Stimulated activated CD8-positive, alpha-beta memory T cell treated with anti-CD3 and anti-CD28 coated beads, Interleukin-2, amount 100 ng/mL, for 48 hours (primary cell): ENCODE results near the gene GPD1L.

Source experiments
- DNase-seq, 2 donors: peaks; one replicate each; pipeline ENCODE4 v3.0.0-alpha.2; 2020; ENCODE audit warnings: low read depth in 2 of 2

Gene GPD1L

GRCh38 chr3:32136703-32137102 is 30.3 kb downstream of the GPD1L start:
- DNase-seq, result no peak

- DNase-seq, result no peak
Measured at GRCh38 chr3:32137870-32138269, 31.4 kb downstream of the GPD1L start.

GRCh38 chr3:32138545-32139104 is 32.2 kb downstream of the GPD1L start:
- DNase-seq, result no peak

GRCh38 chr3:32140943-32141342 is 34.5 kb downstream of the GPD1L start:
- DNase-seq, result no peak

GRCh38 chr3:32143849-32144757 is 37.7 kb downstream of the GPD1L start:
- no peak for DNase-seq

- no peak for DNase-seq
Measured at GRCh38 chr3:32146746-32147211, 40.4 kb downstream of the GPD1L start.

- DNase-seq, result no peak
Measured at GRCh38 chr3:32147509-32147908, 41.1 kb downstream of the GPD1L start.

- no peak for DNase-seq
Measured at GRCh38 chr3:32147933-32148332, 41.5 kb downstream of the GPD1L start.

GRCh38 chr3:32148351-32148750 is 41.9 kb downstream of the GPD1L start:
- no peak for DNase-seq

- DNase-seq, result no peak
Measured at GRCh38 chr3:32153414-32154204, 47.2 kb downstream of the GPD1L start.

GRCh38 chr3:32154205-32154579 is 47.8 kb downstream of the GPD1L start:
- no peak for DNase-seq

- no peak for DNase-seq
Measured at GRCh38 chr3:32155117-32155516, 48.7 kb downstream of the GPD1L start.

GRCh38 chr3:32157600-32158264 is 51.3 kb downstream of the GPD1L start:
- DNase-seq, result no peak

GRCh38 chr3:32160706-32161214 is 54.3 kb downstream of the GPD1L start:
- no peak for DNase-seq

GRCh38 chr3:32165442-32165841 is 59.0 kb downstream of the GPD1L start:
- DNase-seq, result no peak

GRCh38 chr3:32166654-32167053 is 60.2 kb downstream of the GPD1L start:
- DNase-seq, result no peak

- DNase-seq, result no peak
Measured at GRCh38 chr3:32172420-32172819, 66.0 kb downstream of the GPD1L start.

- DNase-seq, result peak; percentile 15 to 27
Measured at GRCh38 chr3:32175607-32176197, 69.3 kb downstream of the GPD1L start.

- DNase-seq, result peak in 1 of 2 donors; percentile 6
Measured at GRCh38 chr3:32176989-32177701, 70.7 kb downstream of the GPD1L start.

GRCh38 chr3:32177702-32178198 is 71.3 kb downstream of the GPD1L start:
- peak; percentile 4 to 19 for DNase-seq
